Stomach (tissue), 4 donors: ENCODE measurements around the gene FAM131B.

Experiments used
- POLR2AphosphoS5 ChIP-seq, 3 donors: sonication (generic); formaldehyde crosslinking; IDR thresholded peaks; one replicate each; pipeline ENCODE4 v1.6.1; 2016; ENCODE audit warnings: antibody characterized with exemption in 3 of 3
- TF ChIP-seq, protein P1 (sequence below), 7 experiments: fragments of 450-650 bp in 4 of 7; fragments of 200-600 bp in 3 of 7; sonication (generic) in 3 of 7; IDR thresholded peaks; one replicate each; pipeline ENCODE4 v1.5.1; 2016 to 2019; ENCODE audit warnings: antibody characterized with exemption in 7 of 7, control low read depth in 2 of 7, mild to moderate bottlenecking in 1 of 7

DNA sequence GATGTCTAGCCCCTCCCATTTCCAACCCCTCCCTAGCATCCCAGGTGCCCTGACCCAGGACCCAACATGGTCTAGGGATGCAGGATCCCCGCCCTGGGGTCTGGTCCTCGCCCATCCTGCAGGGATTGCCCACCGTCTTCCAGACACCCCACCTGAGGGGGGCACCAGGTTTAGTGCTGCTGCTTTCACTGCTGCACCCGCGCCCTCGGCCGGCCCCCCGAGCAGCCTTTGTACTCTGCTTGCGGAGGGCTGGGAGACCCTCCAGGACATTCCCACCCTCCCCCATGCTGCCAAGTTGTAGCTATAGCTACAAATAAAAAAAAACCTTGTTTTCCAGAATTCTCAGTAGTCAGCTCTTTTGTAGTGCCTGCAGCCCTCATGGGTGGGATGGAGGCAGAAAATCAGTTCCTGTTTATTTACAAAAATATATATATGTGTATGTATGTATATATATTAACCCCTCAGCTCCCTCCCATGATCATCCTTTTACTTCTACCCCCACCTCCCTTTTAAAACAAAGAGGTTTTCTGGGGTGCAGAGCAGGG, 28.3 kb upstream of the FAM131B start:
- no peak for TF ChIP-seq POLR2AphosphoS5 (IDR thresholded peaks at IDR 0.05)
- TF ChIP-seq, protein P1, sequence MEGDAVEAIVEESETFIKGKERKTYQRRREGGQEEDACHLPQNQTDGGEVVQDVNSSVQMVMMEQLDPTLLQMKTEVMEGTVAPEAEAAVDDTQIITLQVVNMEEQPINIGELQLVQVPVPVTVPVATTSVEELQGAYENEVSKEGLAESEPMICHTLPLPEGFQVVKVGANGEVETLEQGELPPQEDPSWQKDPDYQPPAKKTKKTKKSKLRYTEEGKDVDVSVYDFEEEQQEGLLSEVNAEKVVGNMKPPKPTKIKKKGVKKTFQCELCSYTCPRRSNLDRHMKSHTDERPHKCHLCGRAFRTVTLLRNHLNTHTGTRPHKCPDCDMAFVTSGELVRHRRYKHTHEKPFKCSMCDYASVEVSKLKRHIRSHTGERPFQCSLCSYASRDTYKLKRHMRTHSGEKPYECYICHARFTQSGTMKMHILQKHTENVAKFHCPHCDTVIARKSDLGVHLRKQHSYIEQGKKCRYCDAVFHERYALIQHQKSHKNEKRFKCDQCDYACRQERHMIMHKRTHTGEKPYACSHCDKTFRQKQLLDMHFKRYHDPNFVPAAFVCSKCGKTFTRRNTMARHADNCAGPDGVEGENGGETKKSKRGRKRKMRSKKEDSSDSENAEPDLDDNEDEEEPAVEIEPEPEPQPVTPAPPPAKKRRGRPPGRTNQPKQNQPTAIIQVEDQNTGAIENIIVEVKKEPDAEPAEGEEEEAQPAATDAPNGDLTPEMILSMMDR (IDR thresholded peaks at IDR 0.05): no peak
